ENCODE measurements around the gene ZNF319.
"Not testable (repeated sequence)": the region's sequence is repeated elsewhere in the genome, so short reads cannot be mapped to it uniquely, and the experiment has no call there.

ZNF319 gene

DNA sequence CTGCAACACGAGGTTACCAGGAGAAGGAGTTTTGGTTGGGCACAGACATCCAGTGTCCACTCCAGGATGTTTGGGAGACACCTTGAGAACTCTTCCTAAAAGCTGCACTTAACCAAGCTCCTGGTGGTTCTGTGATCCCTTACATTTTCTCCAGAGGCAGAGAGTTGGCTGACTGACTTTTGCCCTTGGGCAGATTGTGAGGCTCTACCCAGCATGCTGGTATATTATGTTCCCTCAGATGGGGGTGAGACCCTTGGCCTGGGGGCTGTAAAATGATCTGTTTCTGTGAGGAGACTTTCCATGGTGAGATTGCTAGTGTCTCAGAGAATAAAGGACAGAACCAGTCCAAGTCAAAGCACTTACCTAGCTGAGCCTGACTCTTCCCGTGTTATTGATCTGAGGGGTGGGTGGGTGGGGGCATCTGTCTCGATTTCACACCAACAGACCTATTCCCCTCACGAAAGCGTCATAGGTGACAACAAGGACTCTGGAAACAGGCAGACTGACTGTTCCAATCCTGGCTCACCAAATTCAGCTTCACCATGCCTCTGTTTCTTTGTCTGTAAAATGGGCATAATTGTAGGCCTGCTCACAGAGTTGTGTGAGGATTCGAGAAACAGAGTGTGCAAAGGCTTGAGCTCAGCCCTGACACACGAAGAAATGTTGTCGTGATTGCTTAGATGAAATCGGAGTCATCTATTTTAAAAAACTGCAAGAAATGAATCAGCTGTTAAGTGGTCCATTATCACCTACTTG, 12.9 kb upstream of the ZNF319 start:
- no peaks in the 10 kb centered on the region for H3K27me3 ChIP-seq (ENCODE audit: low read depth, low read length)
- no peaks in the 10 kb centered on the region for H3K9me3 ChIP-seq (ENCODE audit: control insufficient read depth in 1 of 2, low read length in 2 of 2)
- H3K27ac ChIP-seq (ENCODE audit: low read length), result no peak overlapping the region
- H3K4me3 ChIP-seq (ENCODE audit: low read depth in 1 of 2, low read length in 2 of 2), result no peak overlapping the region
- H3K4me1 ChIP-seq (ENCODE audit: control insufficient read depth in 1 of 2, insufficient read depth in 2 of 2, low read length in 2 of 2), result no peaks in the 10 kb centered on the region
- H3K36me3 ChIP-seq (ENCODE audit: control insufficient read depth in 1 of 2, insufficient read depth in 2 of 2, low read length in 2 of 2), result peaks cover 28 to 35% of the 10 kb centered on the region in 2 donors

DNA sequence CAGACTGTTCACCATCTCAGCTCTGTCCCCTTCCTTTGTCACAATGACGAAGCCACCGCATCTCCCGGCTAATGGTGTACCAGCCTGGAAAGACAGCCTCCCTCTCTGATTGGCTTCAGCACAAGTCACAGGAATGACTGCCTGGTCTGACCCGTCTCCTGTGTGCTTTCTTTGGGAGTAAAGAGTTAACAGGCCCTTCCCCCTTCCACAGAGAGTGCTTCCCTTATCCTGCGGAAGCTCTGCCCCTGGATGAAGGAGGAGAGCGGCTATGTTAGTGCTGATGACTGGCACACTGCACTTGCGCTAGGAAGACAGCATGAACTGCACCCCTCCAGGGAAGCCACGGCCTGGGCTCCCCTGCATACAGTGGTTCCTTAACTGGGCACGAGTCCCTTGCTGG, 12.0 kb upstream of the ZNF319 start:
- H3K27me3 ChIP-seq (ENCODE audit: low read depth, low read length), result no peaks in the 10 kb centered on the region
- H3K4me1 ChIP-seq (ENCODE audit: control insufficient read depth in 1 of 2, insufficient read depth in 2 of 2, low read length in 2 of 2), result no peaks in the 10 kb centered on the region
- H3K9me3 ChIP-seq (ENCODE audit: control insufficient read depth in 1 of 2, low read length in 2 of 2), result no peaks in the 10 kb centered on the region
- no peak overlapping the region for H3K27ac ChIP-seq (ENCODE audit: low read length)
- H3K4me3 ChIP-seq (ENCODE audit: low read depth in 1 of 2, low read length in 2 of 2), result no peak overlapping the region
- peaks cover 28 to 32% of the 10 kb centered on the region in 2 donors for H3K36me3 ChIP-seq (ENCODE audit: control insufficient read depth in 1 of 2, insufficient read depth in 2 of 2, low read length in 2 of 2)

DNA sequence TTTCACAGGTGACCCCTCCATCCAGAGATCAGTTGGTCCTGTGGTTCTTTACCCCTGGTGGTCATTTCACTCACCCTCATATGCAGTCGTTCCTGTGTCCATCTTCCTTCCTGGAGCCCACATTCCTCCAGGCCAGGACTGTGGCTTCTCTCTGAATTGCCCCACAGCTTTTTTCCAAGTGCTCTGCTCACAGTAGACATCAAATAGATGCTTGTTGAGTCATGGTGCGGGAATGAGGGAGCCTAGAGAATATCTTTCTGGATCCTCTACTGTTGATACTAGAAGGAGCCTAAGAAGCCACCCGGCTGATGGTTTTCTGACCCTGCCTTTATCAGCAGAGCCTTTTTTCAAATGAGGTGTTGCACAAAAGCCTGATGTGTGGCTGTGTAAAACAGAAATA, 11.2 kb upstream of the ZNF319 start:
- Histone ChIP-seq H3K4me3 (ENCODE audit: low read depth in 1 of 2, low read length in 2 of 2) (no peak overlapping the region), H3K27me3 (ENCODE audit: low read depth, low read length) (no peaks in the 10 kb centered on the region), H3K36me3 (ENCODE audit: control insufficient read depth in 1 of 2, insufficient read depth in 2 of 2, low read length in 2 of 2) (peaks cover 28 to 32% of the 10 kb centered on the region in 2 donors), H3K4me1 (ENCODE audit: control insufficient read depth in 1 of 2, insufficient read depth in 2 of 2, low read length in 2 of 2) (no peaks in the 10 kb centered on the region), H3K9me3 (ENCODE audit: control insufficient read depth in 1 of 2, low read length in 2 of 2) (no peaks in the 10 kb centered on the region), H3K27ac (ENCODE audit: low read length) (no peak overlapping the region)

DNA sequence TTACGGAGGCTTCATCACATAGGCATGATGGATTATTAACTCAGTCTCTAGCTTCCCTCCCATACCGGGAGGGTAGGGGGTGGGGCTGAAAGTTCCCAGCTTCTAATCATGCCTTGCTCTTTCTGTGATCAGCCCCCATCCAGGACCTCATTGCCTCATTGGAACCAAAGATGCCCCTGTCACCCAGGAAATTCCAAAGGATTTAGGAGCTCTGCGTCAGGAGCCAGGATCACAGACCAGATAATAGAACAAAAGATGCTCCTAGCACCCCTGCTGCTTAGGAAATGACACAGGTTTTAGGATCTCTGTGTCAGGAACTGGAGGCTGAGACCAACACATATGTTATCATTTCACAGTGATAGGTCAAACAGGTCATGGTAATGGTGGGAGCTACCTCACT, 10.4 kb upstream of the ZNF319 start:
- no peak overlapping the region for H3K27ac ChIP-seq (ENCODE audit: low read length)
- H3K36me3 ChIP-seq (ENCODE audit: control insufficient read depth in 1 of 2, insufficient read depth in 2 of 2, low read length in 2 of 2), result peaks cover 28 to 35% of the 10 kb centered on the region in 2 donors
- no peaks in the 10 kb centered on the region for H3K27me3 ChIP-seq (ENCODE audit: low read depth, low read length)
- H3K4me3 ChIP-seq (ENCODE audit: low read depth in 1 of 2, low read length in 2 of 2), result no peak overlapping the region
- no peaks in the 10 kb centered on the region for H3K4me1 ChIP-seq (ENCODE audit: control insufficient read depth in 1 of 2, insufficient read depth in 2 of 2, low read length in 2 of 2)
- no peaks in the 10 kb centered on the region for H3K9me3 ChIP-seq (ENCODE audit: control insufficient read depth in 1 of 2, low read length in 2 of 2)

DNA sequence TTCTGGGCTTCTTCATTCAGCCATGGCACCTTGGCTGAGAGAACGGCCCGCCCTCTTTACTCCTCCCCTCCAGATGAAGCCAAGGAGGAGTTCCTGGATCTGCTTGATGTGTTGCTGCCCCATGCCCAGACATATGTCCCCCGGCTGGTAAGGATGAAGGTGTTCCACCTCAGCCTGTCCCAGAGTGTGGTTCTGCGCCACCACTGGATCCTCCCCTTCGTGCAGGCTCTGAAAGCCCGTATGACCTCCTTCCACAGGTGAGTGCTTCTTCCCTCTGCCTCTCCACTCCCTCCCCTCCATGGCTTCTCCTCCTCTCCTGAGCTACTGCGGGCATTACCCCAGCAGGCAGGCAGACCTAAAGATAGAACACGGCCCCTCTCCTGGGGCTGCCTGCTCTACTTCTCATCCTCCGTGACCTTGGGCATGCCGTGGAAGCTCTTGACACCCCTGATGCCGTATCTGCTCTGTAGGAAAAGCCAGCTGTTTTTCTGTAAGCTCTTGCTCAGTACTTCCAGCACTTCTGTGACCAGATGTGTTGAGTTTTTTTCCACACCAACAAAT, 9.5 kb upstream of the ZNF319 start:
- Histone ChIP-seq H3K4me3 (ENCODE audit: low read depth in 1 of 2, low read length in 2 of 2) (no peak overlapping the region), H3K27ac (ENCODE audit: low read length) (no peak overlapping the region), H3K36me3 (ENCODE audit: control insufficient read depth in 1 of 2, insufficient read depth in 2 of 2, low read length in 2 of 2) (peaks cover 28 to 35% of the 10 kb centered on the region in 2 donors), H3K4me1 (ENCODE audit: control insufficient read depth in 1 of 2, insufficient read depth in 2 of 2, low read length in 2 of 2) (no peaks in the 10 kb centered on the region), H3K9me3 (ENCODE audit: control insufficient read depth in 1 of 2, low read length in 2 of 2) (no peaks in the 10 kb centered on the region), H3K27me3 (ENCODE audit: low read depth, low read length) (no peaks in the 10 kb centered on the region)

DNA sequence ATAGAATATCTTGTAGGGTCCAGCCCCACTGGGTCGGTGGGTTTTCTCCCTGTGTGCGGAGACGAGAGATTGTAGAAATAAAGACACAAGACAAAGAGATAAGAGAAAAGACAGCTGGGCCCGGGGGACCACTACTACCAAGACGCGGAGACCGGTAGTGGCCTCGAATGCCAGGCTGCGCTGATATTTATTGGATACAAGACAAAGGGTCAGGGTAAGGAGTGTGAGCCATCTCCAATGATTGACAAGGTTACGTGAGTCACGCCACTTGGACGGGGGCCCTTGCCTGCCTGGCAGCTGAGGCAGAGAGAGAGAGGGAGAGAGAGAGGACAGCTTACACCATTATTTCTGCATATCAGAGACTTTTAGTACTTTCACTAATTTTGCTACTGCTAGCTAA, 4.3 kb upstream of the ZNF319 start:
- not testable (repeated sequence) for H3K27ac ChIP-seq (ENCODE audit: low read length); H3K4me1 ChIP-seq (ENCODE audit: control insufficient read depth in 1 of 2, insufficient read depth in 2 of 2, low read length in 2 of 2); H3K9me3 ChIP-seq (ENCODE audit: control insufficient read depth in 1 of 2, low read length in 2 of 2); H3K27me3 ChIP-seq (ENCODE audit: low read depth, low read length); H3K36me3 ChIP-seq (ENCODE audit: control insufficient read depth in 1 of 2, insufficient read depth in 2 of 2, low read length in 2 of 2); H3K4me3 ChIP-seq (ENCODE audit: low read depth in 1 of 2, low read length in 2 of 2)

DNA sequence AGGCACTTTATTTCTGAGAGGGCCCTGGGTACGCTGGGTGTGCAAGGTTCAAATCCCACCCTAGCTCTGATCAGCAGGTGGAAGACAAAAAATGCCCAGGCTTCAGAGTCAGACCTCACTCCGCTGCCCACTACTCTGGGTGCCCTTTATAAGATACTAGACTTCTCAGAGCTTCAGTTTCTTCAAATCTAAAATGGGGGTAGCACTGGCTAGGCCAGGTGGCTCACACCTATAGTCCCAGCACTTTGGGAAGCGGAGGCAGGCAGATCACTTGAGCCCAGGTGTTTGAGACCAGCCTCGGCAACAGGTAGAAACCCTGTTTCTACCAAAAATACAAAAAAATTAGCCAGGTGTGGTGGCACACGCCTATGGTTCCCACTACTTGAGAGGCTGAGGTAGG, 2.5 kb upstream of the ZNF319 start:
- Histone ChIP-seq H3K27me3 (ENCODE audit: low read depth, low read length) (no peaks in the 10 kb centered on the region), H3K9me3 (ENCODE audit: control insufficient read depth in 1 of 2, low read length in 2 of 2) (no peaks in the 10 kb centered on the region), H3K27ac (ENCODE audit: low read length) (no peak overlapping the region), H3K4me1 (ENCODE audit: control insufficient read depth in 1 of 2, insufficient read depth in 2 of 2, low read length in 2 of 2) (peaks cover 8 to 24% of the 10 kb centered on the region in 2 donors), H3K36me3 (ENCODE audit: control insufficient read depth in 1 of 2, insufficient read depth in 2 of 2, low read length in 2 of 2) (peaks cover 7 to 11% of the 10 kb centered on the region in 2 donors), H3K4me3 (ENCODE audit: low read depth in 1 of 2, low read length in 2 of 2) (no peak overlapping the region)

DNA sequence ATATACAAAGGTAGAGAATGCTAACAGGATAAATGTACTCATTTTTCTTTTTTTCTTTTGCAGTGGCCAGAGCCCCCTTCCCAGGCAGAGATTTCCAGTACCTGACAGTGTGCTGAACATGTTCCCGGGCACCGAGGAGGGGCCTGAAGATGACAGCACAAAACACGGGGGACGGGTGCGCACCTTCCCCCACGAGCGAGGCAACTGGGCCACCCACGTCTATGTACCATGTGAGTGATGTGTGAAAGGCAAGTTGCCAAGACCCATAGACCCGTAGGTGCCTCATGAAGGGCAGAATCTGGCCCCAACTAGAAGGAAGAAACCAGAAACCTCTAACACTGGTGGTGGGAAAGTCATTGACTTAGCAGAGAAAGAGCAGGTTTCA, 1.9 kb upstream of the ZNF319 start:
- Histone ChIP-seq H3K27me3 (ENCODE audit: low read depth, low read length) (no peaks in the 10 kb centered on the region), H3K4me3 (ENCODE audit: low read depth in 1 of 2, low read length in 2 of 2) (no peak overlapping the region), H3K36me3 (ENCODE audit: control insufficient read depth in 1 of 2, insufficient read depth in 2 of 2, low read length in 2 of 2) (peaks cover 11 to 16% of the 10 kb centered on the region in 2 donors), H3K9me3 (ENCODE audit: control insufficient read depth in 1 of 2, low read length in 2 of 2) (no peaks in the 10 kb centered on the region), H3K4me1 (ENCODE audit: control insufficient read depth in 1 of 2, insufficient read depth in 2 of 2, low read length in 2 of 2) (peaks cover 8 to 24% of the 10 kb centered on the region in 2 donors), H3K27ac (ENCODE audit: low read length) (no peak overlapping the region)

DNA sequence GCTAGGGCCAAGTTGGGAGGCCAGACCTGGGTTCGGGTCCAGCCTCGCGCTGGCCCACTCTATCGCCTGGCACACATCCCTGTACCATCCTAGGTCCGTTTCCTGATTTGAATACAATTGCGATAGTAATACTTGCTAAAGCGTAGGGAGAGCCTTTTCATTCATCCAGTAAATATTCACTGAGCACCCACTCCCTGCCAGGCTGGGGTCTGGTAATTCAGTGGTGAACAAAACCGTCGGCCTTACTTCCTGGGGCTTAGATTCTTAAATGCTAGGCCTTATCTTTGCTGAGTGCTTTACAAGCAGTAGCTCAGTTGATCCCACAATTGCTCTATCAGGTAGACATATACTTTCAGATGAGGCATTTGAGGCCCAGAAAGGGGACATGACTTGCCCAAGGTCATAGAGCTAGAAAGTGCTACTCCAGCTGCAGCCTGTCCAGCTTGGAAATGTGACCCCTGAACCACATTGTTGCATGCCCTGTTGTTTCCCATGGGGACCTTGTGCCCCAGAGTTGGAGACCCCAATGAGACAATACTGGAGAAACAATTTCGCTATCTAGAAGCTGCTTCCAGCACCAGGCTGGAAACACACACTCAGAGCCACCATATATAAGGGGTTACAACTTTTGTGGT, 1.4 kb upstream of the ZNF319 start:
- H3K4me3 ChIP-seq (ENCODE audit: low read depth in 1 of 2, low read length in 2 of 2), result peak overlapping the region; percentile 76 to 89
- no peaks in the 10 kb centered on the region for H3K9me3 ChIP-seq (ENCODE audit: control insufficient read depth in 1 of 2, low read length in 2 of 2)
- peaks cover 8 to 24% of the 10 kb centered on the region in 2 donors for H3K4me1 ChIP-seq (ENCODE audit: control insufficient read depth in 1 of 2, insufficient read depth in 2 of 2, low read length in 2 of 2)
- peak overlapping the region; percentile 31 for H3K27ac ChIP-seq (ENCODE audit: low read length)
- H3K27me3 ChIP-seq (ENCODE audit: low read depth, low read length), result no peaks in the 10 kb centered on the region
- H3K36me3 ChIP-seq (ENCODE audit: control insufficient read depth in 1 of 2, insufficient read depth in 2 of 2, low read length in 2 of 2), result peaks cover 11 to 21% of the 10 kb centered on the region in 2 donors

DNA sequence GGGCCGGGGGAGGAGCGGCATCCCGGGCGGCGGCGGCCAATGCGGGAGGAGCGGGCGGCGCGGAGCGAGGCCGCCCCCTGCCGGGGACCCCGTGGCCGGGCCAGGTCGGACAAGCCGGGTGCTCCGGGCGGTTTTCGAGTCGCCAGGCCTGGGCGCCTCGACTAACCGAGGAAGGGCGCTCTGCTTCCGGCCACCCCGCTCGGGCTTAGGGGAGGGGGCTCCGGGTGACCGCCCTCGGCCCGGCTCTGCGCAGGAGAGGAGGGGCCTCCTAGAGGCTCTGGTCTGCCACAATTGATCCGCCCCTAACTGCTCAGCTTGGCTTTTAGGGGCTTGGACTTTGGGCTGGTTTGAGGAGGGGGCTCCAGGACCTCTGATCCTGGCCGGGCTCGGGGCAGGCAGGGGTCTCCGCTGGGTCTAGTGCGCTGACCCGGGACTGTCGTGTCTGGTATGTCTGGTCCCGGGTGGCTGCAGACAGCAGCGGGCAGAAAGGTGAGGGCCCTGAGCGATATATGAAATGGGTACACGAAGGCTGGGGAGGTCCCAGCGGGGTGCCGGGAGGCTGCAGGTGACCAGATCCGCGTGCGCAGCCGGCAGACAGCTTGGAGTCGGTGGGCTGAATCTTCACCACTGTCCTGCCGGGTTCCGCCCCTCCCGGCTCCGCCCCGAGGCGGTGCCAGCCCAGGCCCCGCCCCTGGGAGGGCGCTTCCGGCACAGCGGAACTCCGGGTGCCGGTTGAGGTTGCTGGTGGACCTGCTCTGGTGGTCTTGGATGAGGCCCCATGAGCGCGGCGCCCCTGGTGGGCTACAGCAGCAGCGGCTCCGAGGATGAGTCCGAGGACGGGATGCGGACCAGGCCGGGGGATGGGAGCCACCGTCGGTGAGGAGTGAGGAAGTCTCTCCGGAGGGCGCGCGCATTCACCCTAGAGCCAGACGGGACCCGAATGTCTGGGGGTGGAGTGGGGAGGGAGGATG, 519 bp upstream of the ZNF319 start, which contains the start of gene USB1:
Gene USB1, plus strand, starts transcription at position 702 of the 971 bp plus-strand sequence. Its CDS starts 77 bp downstream, at position 779.
- Histone ChIP-seq H3K36me3 (ENCODE audit: control insufficient read depth in 1 of 2, insufficient read depth in 2 of 2, low read length in 2 of 2) (peaks cover 13 to 27% of the 10 kb centered on the region in 2 donors), H3K9me3 (ENCODE audit: control insufficient read depth in 1 of 2, low read length in 2 of 2) (no peaks in the 10 kb centered on the region), H3K4me1 (ENCODE audit: control insufficient read depth in 1 of 2, insufficient read depth in 2 of 2, low read length in 2 of 2) (peaks cover 8 to 24% of the 10 kb centered on the region in 2 donors), H3K27me3 (ENCODE audit: low read depth, low read length) (no peaks in the 10 kb centered on the region), H3K4me3 (ENCODE audit: low read depth in 1 of 2, low read length in 2 of 2) (peak within 1 kb of the TSS; percentile 76 to 89), H3K27ac (ENCODE audit: low read length) (peak within 1 kb of the TSS; percentile 63)

Measured in muscle layer of duodenum (tissue), 2 donors.